Common myeloid progenitor, CD34-positive (primary cell): ENCODE data around the gene IMP3.

ENCODE experiments used
- CTCF ChIA-PET: fragments of 350-600 bp; sonication (Branson Sonifier 250); formaldehyde crosslinking; loops from one replicate; lab custom pipeline; 2021; ENCODE audit warnings: antibody characterized with exemption; lab: Charles Lee
- POLR2A ChIA-PET: fragments of 350-600 bp; sonication (Branson Sonifier 250); formaldehyde crosslinking; loops from one replicate; lab custom pipeline; 2021; ENCODE audit warnings: antibody characterized with exemption; lab: Charles Lee
- DNase-seq, 3 donors: peaks; one replicate each; pipeline versions ENCODE4 v3.0.0 to v3.0.0-alpha.2; 2013
- H3K27ac ChIP-seq, 2 experiments: 1 replicate in 1 of 2; 2 replicates in 1 of 2; pipeline ENCODE4 v1.7.0; 2013; ENCODE audit warnings: inconsistent platforms in 2 of 2, low read length in 2 of 2, mild to moderate bottlenecking in 2 of 2, low read depth in 1 of 2, moderate library complexity in 1 of 2; ENCODE audit not compliant: severe bottlenecking in 2 of 2, insufficient read depth in 1 of 2, poor library complexity in 1 of 2
- H3K27me3 ChIP-seq, 5 experiments: replicated peaks in 2 of 5; 1 replicate in 3 of 5; 2 replicates in 2 of 5; pipeline versions ENCODE4 v1.6.1 to v1.7.0; 2013; ENCODE audit warnings: low read length in 4 of 5, mild to moderate bottlenecking in 2 of 5, moderate library complexity in 2 of 5, inconsistent platforms in 1 of 5; ENCODE audit not compliant: insufficient read depth in 5 of 5, control insufficient read depth in 4 of 5
- H3K36me3 ChIP-seq, 4 experiments: 1 replicate in 2 of 4; 2 replicates in 2 of 4; pipeline versions ENCODE4 v1.6.1 to v1.7.0; 2013; ENCODE audit warnings: low read length in 3 of 4, control low read depth in 1 of 4, mild to moderate bottlenecking in 1 of 4; ENCODE audit not compliant: control insufficient read depth in 4 of 4, insufficient read depth in 4 of 4
- H3K4me1 ChIP-seq, 4 experiments: 1 replicate in 3 of 4; 2 replicates in 1 of 4; pipeline versions ENCODE4 v1.6.1 to v1.7.1; 2013; ENCODE audit warnings: low read length in 3 of 4, mild to moderate bottlenecking in 3 of 4, control low read depth in 1 of 4, inconsistent platforms in 1 of 4, moderate library complexity in 1 of 4; ENCODE audit not compliant: control insufficient read depth in 4 of 4, insufficient read depth in 4 of 4; ENCODE audit errors: control extremely low read depth in 1 of 4
- H3K4me3 ChIP-seq, 7 experiments: 1 replicate in 4 of 7; 2 replicates in 3 of 7; pipeline versions ENCODE4 v1.5.1 to v1.7.0; 2013; ENCODE audit warnings: mild to moderate bottlenecking in 7 of 7, low read length in 6 of 7, moderate library complexity in 6 of 7, inconsistent platforms in 2 of 7, low read depth in 2 of 7, control low read depth in 1 of 7; ENCODE audit not compliant: insufficient read depth in 4 of 7, control insufficient read depth in 1 of 7; ENCODE audit errors: extremely low read depth in 1 of 7
- H3K9me3 ChIP-seq, 5 experiments: 1 replicate in 4 of 5; 2 replicates in 1 of 5; pipeline versions ENCODE4 v1.6.1 to v1.7.1; 2013; ENCODE audit warnings: low read length in 4 of 5, mild to moderate bottlenecking in 2 of 5, inconsistent platforms in 1 of 5, low read depth in 1 of 5, moderate library complexity in 1 of 5; ENCODE audit not compliant: control insufficient read depth in 4 of 5, insufficient read depth in 2 of 5; ENCODE audit errors: control extremely low read depth in 1 of 5
- WGBS: methylation state at CpG from one replicate; pipeline ENCODE4 v1.1.5; 2013; ENCODE audit not compliant: insufficient coverage; 5-methylcytosine and 5-hydroxymethylcytosine counted together

Gene IMP3

GRCh38 chr15:75662823-75663519 lies 22.9 kb upstream of the IMP3 start:
- H3K4me3 ChIP-seq, result no peak overlapping the region
- no peak for DNase-seq
- CTCF ChIA-PET, result no interaction called here
- H3K9me3 ChIP-seq, result no peaks in the 10 kb centered on the region
- POLR2A ChIA-PET, result no interaction called here
- H3K27ac ChIP-seq, result no peak overlapping the region
- peaks cover 0 to 2% (median 0%) of the 10 kb centered on the region in 5 experiments for H3K27me3 ChIP-seq
- whole genome bisulfite sequencing, result 100% methylated on average over 5 of the region's 9 CpGs
- H3K4me1 ChIP-seq, result no peaks in the 10 kb centered on the region
- H3K36me3 ChIP-seq, result no peaks in the 10 kb centered on the region

DNA sequence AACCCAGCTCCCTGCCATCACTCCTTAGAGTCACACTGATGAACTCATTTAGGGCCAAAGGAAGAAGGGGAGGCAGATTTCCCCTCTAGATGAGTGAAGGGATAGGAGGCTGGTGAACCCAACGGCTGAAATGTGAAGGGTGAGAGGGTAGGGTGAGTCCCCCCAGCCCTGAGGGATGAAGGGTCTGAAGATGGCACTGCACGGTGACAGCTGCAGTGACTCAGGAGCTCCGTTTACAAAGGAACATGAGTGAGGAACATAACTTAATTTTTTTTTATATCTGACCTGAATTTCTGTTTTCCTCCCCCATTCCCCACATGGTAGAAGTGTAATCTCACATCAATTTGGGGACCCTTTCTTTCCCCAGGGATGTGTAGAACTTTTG lies 21.7 kb upstream of the IMP3 start:
- Histone ChIP-seq H3K27me3 (no peaks in the 10 kb centered on the region), H3K4me3 (no peak overlapping the region), H3K9me3 (no peaks in the 10 kb centered on the region), H3K27ac (no peak overlapping the region), H3K36me3 (peaks cover 0 to 5% (median 2%) of the 10 kb centered on the region in 4 experiments), H3K4me1 (no peaks in the 10 kb centered on the region)
- DNase-seq, result no peak
- ChIA-PET POLR2A (no interaction called here), CTCF (interaction anchor here (1.0 to 1.2 kb wide), 3 partner anchors 11 to 192 kb away, joined by 3 read pairs; no protein-coding TSS in a partner anchor)
- no CpG with 5 or more reads among the region's 3 CpGs for WGBS

- DNase-seq, result no peak
- POLR2A ChIA-PET, result no interaction called here
- H3K27ac ChIP-seq, result no peak overlapping the region
Measured at GRCh38 chr15:75661100-75661755, 21.2 kb upstream of the IMP3 start.

DNA sequence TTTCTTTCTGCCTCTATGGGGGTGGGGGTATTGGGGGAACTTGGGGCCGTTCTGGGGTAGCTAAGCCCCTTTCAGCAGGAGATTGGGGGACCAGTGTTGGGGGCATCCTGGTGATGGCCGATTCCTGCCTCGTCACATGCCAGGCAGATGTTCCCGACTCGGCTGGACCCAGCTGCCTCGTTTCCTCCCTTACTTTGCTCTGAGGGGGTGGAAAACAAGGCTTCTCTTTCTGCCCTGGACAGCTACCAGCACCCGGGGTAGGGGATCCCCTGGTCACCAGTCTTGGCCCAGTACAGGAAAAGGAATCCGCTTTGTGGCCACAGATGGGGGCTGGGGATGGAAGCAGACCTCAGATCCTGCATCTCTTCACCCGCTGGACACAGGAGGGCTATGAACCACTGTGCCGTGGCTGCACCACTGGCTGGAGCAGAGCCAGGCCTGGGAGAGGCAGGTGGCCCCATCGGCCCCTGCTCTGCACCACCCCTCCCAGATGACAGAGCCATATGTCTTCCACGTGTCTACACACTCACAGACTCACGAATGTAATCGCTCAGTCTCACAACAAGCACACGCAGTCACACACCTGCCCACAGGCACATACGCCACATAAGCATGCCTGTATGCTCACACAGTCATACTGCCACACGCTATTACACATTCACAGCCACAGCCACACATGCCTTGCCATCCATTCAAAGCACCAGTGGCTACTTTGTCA lies 20.1 kb upstream of the IMP3 start:
- H3K27me3 ChIP-seq, result no peaks in the 10 kb centered on the region
- CTCF ChIA-PET, result no interaction called here

More at GRCh38 chr15:75661100-75661755, 21.2 kb upstream of the IMP3 start:
- Histone ChIP-seq H3K36me3 (peaks cover 0 to 8% (median 4%) of the 10 kb centered on the region in 4 experiments), H3K4me3 (no peak overlapping the region), H3K9me3 (no peaks in the 10 kb centered on the region), H3K27me3 (no peaks in the 10 kb centered on the region), H3K4me1 (no peaks in the 10 kb centered on the region)
- CTCF ChIA-PET, result interaction anchor here (0.8 to 1.2 kb wide), 5 partner anchors 11 to 219 kb away, joined by 3 read pairs; no protein-coding TSS in a partner anchor
- 96% methylated on average over 4 of the region's 14 CpGs for WGBS

DNA sequence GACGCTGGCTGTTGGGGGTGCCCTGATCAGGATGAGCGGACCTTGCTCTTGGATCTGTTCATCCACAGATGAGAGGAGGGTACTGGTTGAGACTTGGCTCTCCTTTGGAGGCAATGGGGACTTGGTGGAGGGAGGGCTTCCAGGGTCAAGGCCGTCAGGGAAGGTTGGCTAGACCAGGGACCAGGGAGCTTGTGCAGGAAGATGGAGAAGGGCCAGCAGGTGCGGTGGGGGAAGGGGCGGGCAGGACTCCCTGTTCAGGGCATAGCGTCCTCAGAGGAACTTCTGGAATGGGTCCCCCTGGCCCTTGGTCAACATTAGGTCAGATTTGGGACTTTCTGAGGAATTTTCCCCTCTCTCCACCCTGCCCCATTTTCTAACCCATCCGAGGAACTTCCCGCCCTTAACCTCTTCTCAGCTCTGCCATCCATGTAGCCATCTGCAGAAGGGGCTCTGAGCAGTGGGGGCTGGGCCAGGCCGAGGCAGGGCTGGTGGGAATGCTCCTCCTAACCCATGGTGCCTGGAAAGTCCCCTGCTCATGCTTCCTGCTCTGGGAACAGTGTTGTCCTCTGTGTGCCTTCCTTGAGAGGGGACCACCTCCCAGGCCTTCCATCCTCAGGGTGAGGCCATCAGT lies 19.2 kb upstream of the IMP3 start:
- Histone ChIP-seq H3K27me3 (no peaks in the 10 kb centered on the region), H3K4me3 (no peak overlapping the region), H3K36me3 (peaks cover 0 to 8% (median 4%) of the 10 kb centered on the region in 4 experiments), H3K27ac (no peak overlapping the region), H3K4me1 (no peaks in the 10 kb centered on the region), H3K9me3 (no peaks in the 10 kb centered on the region)
- WGBS, result 100% methylated on average over 6 of the region's 9 CpGs
- no peak for DNase-seq
- POLR2A ChIA-PET, result no interaction called here
- CTCF ChIA-PET, result no interaction called here

More for the DNA sequence above, 20.1 kb upstream of the IMP3 start:
- H3K27ac ChIP-seq, result no peak overlapping the region
- H3K4me3 ChIP-seq, result no peak overlapping the region
- WGBS, result 95% methylated on average over 13 of the region's 17 CpGs
- no peak for DNase-seq
- H3K36me3 ChIP-seq, result peaks cover 0 to 8% (median 4%) of the 10 kb centered on the region in 4 experiments
- no peaks in the 10 kb centered on the region for H3K4me1 ChIP-seq
- POLR2A ChIA-PET, result no interaction called here
- no peaks in the 10 kb centered on the region for H3K9me3 ChIP-seq

DNA sequence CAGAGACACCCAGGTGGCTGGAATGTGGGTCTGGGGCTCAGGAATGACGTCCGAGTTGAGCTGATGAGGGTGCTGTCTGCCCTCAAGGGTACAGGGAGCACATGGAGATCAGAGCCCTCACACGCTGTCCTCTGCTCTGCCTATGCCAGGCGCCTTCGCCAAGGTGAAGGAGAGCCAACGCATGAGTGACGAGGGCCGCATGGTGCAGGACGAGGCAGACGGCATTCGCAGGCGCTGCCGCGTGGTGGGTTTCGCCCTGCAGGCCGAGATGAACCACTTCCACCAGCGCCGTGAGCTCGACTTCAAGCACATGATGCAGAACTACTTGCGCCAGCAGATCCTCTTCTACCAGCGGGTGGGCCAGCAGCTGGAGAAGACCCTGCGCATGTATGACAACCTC lies 16.8 kb upstream of the IMP3 start:
- H3K4me3 ChIP-seq, result no peak overlapping the region
- no peak for DNase-seq
- H3K27me3 ChIP-seq, result no peaks in the 10 kb centered on the region
- POLR2A ChIA-PET, result no interaction called here
- H3K4me1 ChIP-seq, result peaks cover 0 to 6% (median 3%) of the 10 kb centered on the region in 4 experiments
- H3K27ac ChIP-seq, result no peak overlapping the region
- CTCF ChIA-PET, result no interaction called here
- no peaks in the 10 kb centered on the region for H3K9me3 ChIP-seq
- 96% methylated on average over 21 of the region's 22 CpGs for WGBS
- H3K36me3 ChIP-seq, result peaks cover 0 to 8% (median 4%) of the 10 kb centered on the region in 4 experiments
